A549 treated with DMSO at 1 μM for 4 hours (cell line): ENCODE measurements around the gene TET1. TPM values are rescaled to one million over a fixed set of nuclear protein-coding genes. Genes with fewer than 3 reads are reported as not detected.

Experiments used
- total RNA-seq: library from RNA; stranded (reverse); fragments of 200-300 nt; extraction: Qiagen RNA extraction; gene quantifications from 5 replicates; pipeline ENCODE4 v1.2.3, GENCODE V29; 2022; ENCODE audit warnings: low read depth

TET1 gene
- 0.30 to 0.64 TPM (median 0.57 TPM) in 5 replicates for total RNA-seq

GRCh38 chr10:68560186-68560942 lies at the start of gene TET1:
TET1 (plus strand) TSS chr10:68560337; CDS start chr10:68572339, 12,002 bp downstream.

GRCh38 chr10:68720793-68721672 lies 160.9 kb downstream of the TET1 start, which contains the start of gene CCAR1:
CCAR1 (plus strand) TSS chr10:68721239; CDS start chr10:68722505, 1,266 bp downstream.

Other genes with a start within 250 kb of the TET1 start
- gene HNRNPH3, start 228.3 kb upstream of the TET1 start, total RNA-seq = 200 to 240 TPM (median 202 TPM) in 5 replicates
- gene PBLD, start 227.4 kb upstream of the TET1 start, total RNA-seq = 3.1 to 5.0 TPM (median 3.4 TPM) in 5 replicates
- 7.3 to 9.9 TPM (median 8.9 TPM) in 5 replicates for gene RUFY2, start 153.1 kb upstream of the TET1 start, total RNA-seq
- 8.7 to 12.6 TPM (median 11.8 TPM) in 5 replicates for gene DNA2, start 88.4 kb upstream of the TET1 start, total RNA-seq
- gene SLC25A16, start 32.8 kb upstream of the TET1 start, total RNA-seq = 11.1 to 14.9 TPM (median 12.7 TPM) in 5 replicates
- 58.0 to 71.3 TPM (median 65.5 TPM) in 5 replicates for gene CCAR1, start 160.9 kb downstream of the TET1 start, total RNA-seq